Erythroblast (primary cell): Measurements from ENCODE around the gene SNX19.

Experiments
- GATA1 ChIP-seq: IDR thresholded peaks from 2 replicates; pipeline ENCODE4 v1.6.1; 2011; ENCODE audit warnings: low read depth, mild to moderate bottlenecking, control low read depth, low read length, moderate library complexity
- POLR2A ChIP-seq: IDR thresholded peaks from 2 replicates; pipeline ENCODE4 v1.6.1; 2011; ENCODE audit warnings: mild to moderate bottlenecking, low read length

DNA sequence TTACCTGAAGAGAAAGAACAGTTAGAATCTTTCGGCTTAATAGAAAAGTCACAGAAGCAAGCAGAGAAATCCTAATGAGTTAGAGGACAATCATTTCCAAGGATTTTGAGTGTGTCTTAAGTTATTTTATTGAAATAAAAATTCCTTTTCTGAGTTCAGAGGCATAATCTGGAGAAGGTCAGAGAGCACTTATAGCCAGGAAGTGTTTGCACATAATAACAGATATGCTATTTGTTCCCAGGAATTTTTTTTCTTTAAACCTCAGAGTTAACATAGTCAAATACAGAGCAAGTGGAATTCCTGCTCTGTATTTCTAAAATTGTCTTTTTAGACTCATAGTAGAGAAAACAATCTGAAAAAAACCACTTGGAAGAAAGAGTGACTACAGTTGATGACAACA is 74.3 kb downstream of the SNX19 start:
- TF ChIP-seq POLR2A (no peak), GATA1 (no peak)
